NT2/D1 (cell line): ENCODE results near the gene TM9SF4.
"Not testable (repeated sequence)": the region's sequence is repeated elsewhere in the genome, so short reads cannot be mapped to it uniquely, and the experiment has no call there.

ENCODE experiments used
- DNase-seq: peaks from one replicate; pipeline ENCODE4 v3.0.0-alpha.2; 2011; ENCODE audit warnings: low read depth, low spot score
- H3K27me3 ChIP-seq: 2 replicates; pipeline ENCODE4 v1.6.0; 2011; ENCODE audit warnings: mild to moderate bottlenecking; ENCODE audit not compliant: insufficient read length, insufficient read depth
- H3K36me3 ChIP-seq: 2 replicates; pipeline ENCODE4 v1.6.1; 2011; ENCODE audit warnings: mild to moderate bottlenecking, low read length, mixed read lengths; ENCODE audit not compliant: insufficient read depth, insufficient read length
- H3K4me1 ChIP-seq: 2 replicates; pipeline ENCODE4 v1.5.1; 2011; ENCODE audit not compliant: insufficient read depth, insufficient read length
- H3K4me3 ChIP-seq: 2 replicates; pipeline ENCODE4 v1.5.1; 2011; ENCODE audit warnings: low read depth; ENCODE audit not compliant: insufficient read length
- H3K9ac ChIP-seq: 2 replicates; pipeline ENCODE4 v1.6.0; 2011; ENCODE audit warnings: low read depth; ENCODE audit not compliant: insufficient read length
- H3K9me3 ChIP-seq: 2 replicates; pipeline ENCODE4 v1.5.1; 2011; ENCODE audit warnings: mild to moderate bottlenecking, low read length; ENCODE audit not compliant: insufficient read depth
- SUZ12 ChIP-seq: IDR thresholded peaks from 2 replicates; pipeline ENCODE4 v1.6.1; 2011; ENCODE audit not compliant: insufficient read length, insufficient read depth; ENCODE audit errors: extremely low read depth
- YY1 ChIP-seq: IDR thresholded peaks from 2 replicates; pipeline ENCODE4 v1.6.1; 2011; ENCODE audit not compliant: insufficient read length, insufficient read depth
- ZNF274 ChIP-seq: IDR thresholded peaks from 2 replicates; pipeline ENCODE4 v1.6.1; 2011; ENCODE audit warnings: mild to moderate bottlenecking, low read depth, low read length

TM9SF4 gene

GRCh38 chr20:32168184-32168910 is 58.8 kb downstream of the TM9SF4 start:
- no peak overlapping the region for H3K4me3 ChIP-seq
- DNase-seq = peak; percentile 28
- TF ChIP-seq YY1 (no peak), SUZ12 (no peak), ZNF274 (no peak)
- H3K9ac ChIP-seq = no peak overlapping the region
- no peaks in the 10 kb centered on the region for H3K27me3 ChIP-seq
- H3K4me1 ChIP-seq = peaks cover 3% of the 10 kb centered on the region
- H3K36me3 ChIP-seq = peaks cover 34% of the 10 kb centered on the region
- H3K9me3 ChIP-seq = no peaks in the 10 kb centered on the region

GRCh38 chr20:32177696-32178095 is 68.2 kb downstream of the TM9SF4 start:
- H3K4me3 ChIP-seq, H3K9ac ChIP-seq, DNase-seq, H3K27me3 ChIP-seq, H3K9me3 ChIP-seq, H3K36me3 ChIP-seq, H3K4me1 ChIP-seq: not testable (repeated sequence)

- H3K9ac ChIP-seq = no peak overlapping the region
- no peak overlapping the region for H3K4me3 ChIP-seq
- H3K9me3 ChIP-seq = no peaks in the 10 kb centered on the region; the same call in 1 of the 2 replicates
- no peak for TF ChIP-seq SUZ12
- TF ChIP-seq ZNF274 = no peak
- TF ChIP-seq YY1 = no peak
- H3K4me1 ChIP-seq = no peaks in the 10 kb centered on the region
- no peaks in the 10 kb centered on the region for H3K36me3 ChIP-seq
- H3K27me3 ChIP-seq = no peaks in the 10 kb centered on the region
- DNase-seq = no peak
These were observed 70.0 kb downstream of the TM9SF4 start for GRCh38 chr20:32179515-32179914.

- no peak overlapping the region for H3K4me3 ChIP-seq
- H3K27me3 ChIP-seq = no peaks in the 10 kb centered on the region
- no peaks in the 10 kb centered on the region; the same call in 1 of the 2 replicates for H3K9me3 ChIP-seq
- no peak overlapping the region for H3K9ac ChIP-seq
- no peaks in the 10 kb centered on the region for H3K4me1 ChIP-seq
- no peaks in the 10 kb centered on the region for H3K36me3 ChIP-seq
- TF ChIP-seq ZNF274 (no peak), YY1 (no peak), SUZ12 (no peak)
- DNase-seq = no peak
These were observed 70.4 kb downstream of the TM9SF4 start for GRCh38 chr20:32179934-32180333.

- Histone ChIP-seq H3K4me1 (no peaks in the 10 kb centered on the region), H3K36me3 (no peaks in the 10 kb centered on the region), H3K9ac (no peak overlapping the region), H3K27me3 (no peaks in the 10 kb centered on the region), H3K9me3 (no peaks in the 10 kb centered on the region; the same call in 1 of the 2 replicates), H3K4me3 (no peak overlapping the region)
- no peak for TF ChIP-seq YY1
- TF ChIP-seq ZNF274 = no peak
- TF ChIP-seq SUZ12 = no peak
- DNase-seq = no peak
These were observed 72.1 kb downstream of the TM9SF4 start for GRCh38 chr20:32181606-32182005.

- no peak overlapping the region for H3K4me3 ChIP-seq
These were observed 74.6 kb downstream of the TM9SF4 start for GRCh38 chr20:32183947-32184635.

GRCh38 chr20:32184961-32185603 is 75.6 kb downstream of the TM9SF4 start:
- no peak for DNase-seq

More at GRCh38 chr20:32183947-32184635, 74.6 kb downstream of the TM9SF4 start:
- TF ChIP-seq YY1 = no peak
- TF ChIP-seq ZNF274 = no peak
- TF ChIP-seq SUZ12 = no peak
- Histone ChIP-seq H3K27me3 (no peaks in the 10 kb centered on the region), H3K9ac (no peak overlapping the region), H3K36me3 (peaks cover 9% of the 10 kb centered on the region), H3K9me3 (no peaks in the 10 kb centered on the region), H3K4me1 (peaks cover 7% of the 10 kb centered on the region)
- no peak for DNase-seq

More at GRCh38 chr20:32184961-32185603, 75.6 kb downstream of the TM9SF4 start:
- Histone ChIP-seq H3K36me3 (peaks cover 9% of the 10 kb centered on the region), H3K27me3 (no peaks in the 10 kb centered on the region), H3K4me3 (no peak overlapping the region), H3K9ac (no peak overlapping the region), H3K4me1 (peaks cover 13% of the 10 kb centered on the region), H3K9me3 (no peaks in the 10 kb centered on the region)
- TF ChIP-seq SUZ12 (no peak), YY1 (no peak), ZNF274 (no peak)
